K562 (cell line): Measurements from ENCODE around the gene DENND1A.

Source experiments
- GTF2F1 ChIP-seq: IDR thresholded peaks from 2 replicates; pipeline ENCODE4 v1.6.1; 2011; ENCODE audit warnings: low read depth, low read length, improper control_type of control experiment
- HDAC6 ChIP-seq: IDR thresholded peaks from 2 replicates; pipeline ENCODE4 v1.6.1; 2012; ENCODE audit warnings: low read depth, mild to moderate bottlenecking, control low read depth, inconsistent platforms, low read length, moderate library complexity
- HNRNPK ChIP-seq: fragments of 200-400 bp; formaldehyde crosslinking; IDR thresholded peaks from one replicate; pipeline ENCODE4 v1.6.1; 2018; ENCODE audit warnings: mild to moderate bottlenecking, low read depth, low read length; ENCODE audit not compliant: poor library complexity, severe bottlenecking
- ILF3 ChIP-seq: fragments of 450-650 bp; IDR thresholded peaks from 2 replicates; pipeline ENCODE4 v1.6.1; 2018; ENCODE audit warnings: antibody characterized with exemption, mild to moderate bottlenecking, moderate library complexity, borderline replicate concordance
- JUN ChIP-seq, 2 experiments: sonication (generic) in 1 of 2; formaldehyde crosslinking in 1 of 2; IDR thresholded peaks; 2 replicates each; pipeline versions ENCODE4 v1.6.1 to v1.8.0; 2012 to 2022; ENCODE audit warnings: borderline replicate concordance in 2 of 2, mild to moderate bottlenecking in 2 of 2, improper control_type of control experiment in 1 of 2, low read depth in 1 of 2, low read length in 1 of 2, missing genetic modification reagents in 1 of 2
- NR1H2 ChIP-seq: sonication (generic); formaldehyde crosslinking; IDR thresholded peaks from 2 replicates; pipeline ENCODE4 v1.4.0; 2020; ENCODE audit warnings: mild to moderate bottlenecking, missing genetic modification reagents
- U2AF1 ChIP-seq: fragments of 200-400 bp; formaldehyde crosslinking; optimal IDR thresholded peaks from 2 replicates; pipeline ENCODE3; 2017; ENCODE audit warnings: mild to moderate bottlenecking, low read depth, low read length, moderate library complexity
- TF ChIP-seq, protein P1 (sequence below), 3 experiments: fragments of 200-800 bp in 1 of 3; sonication (Bioruptor generic) in 1 of 3; sonication (generic) in 1 of 3; formaldehyde crosslinking in 1 of 3; IDR thresholded peaks; 2 replicates each; pipeline versions ENCODE4 v1.6.1 to v1.8.0; 2016 to 2022; ENCODE audit warnings: mild to moderate bottlenecking in 2 of 3, missing compliant biosample characterization in 2 of 3, missing genetic modification characterization in 2 of 3, missing genetic modification reagents in 1 of 3
- TF ChIP-seq, protein P2 (sequence below), 3 experiments: IDR thresholded peaks in 2 of 3; conservative IDR thresholded peaks in 1 of 3; 2 replicates each; pipeline ENCODE4 v1.5.1; 2011 to 2012; ENCODE audit warnings: low read length in 3 of 3, mild to moderate bottlenecking in 3 of 3, control low read depth in 2 of 3, improper control_type of control experiment in 1 of 3, inconsistent platforms in 1 of 3, low read depth in 1 of 3, mixed read lengths in 1 of 3, moderate library complexity in 1 of 3; ENCODE audit not compliant: insufficient read depth in 2 of 3
- TF ChIP-seq, protein P3 (sequence below), 2 experiments: fragments of 450-650 bp; IDR thresholded peaks; 2 replicates each; pipeline ENCODE4 v1.6.1; 2016; ENCODE audit warnings: mild to moderate bottlenecking in 2 of 2, borderline replicate concordance in 1 of 2, low read depth in 1 of 2, moderate library complexity in 1 of 2
- TF ChIP-seq, protein P4 (sequence below): sonication (generic); formaldehyde crosslinking; IDR thresholded peaks from 2 replicates; pipeline ENCODE4 v1.8.1; 2023; ENCODE audit warnings: mild to moderate bottlenecking, missing genetic modification reagents
- TF ChIP-seq, protein P5 (sequence below), 2 experiments: IDR thresholded peaks in 1 of 2; conservative IDR thresholded peaks in 1 of 2; 2 replicates each; pipeline ENCODE4 v1.6.1; 2016; ENCODE audit warnings: low read depth in 2 of 2, mild to moderate bottlenecking in 1 of 2, missing compliant biosample characterization in 1 of 2, missing genetic modification characterization in 1 of 2, moderate library complexity in 1 of 2

DNA sequence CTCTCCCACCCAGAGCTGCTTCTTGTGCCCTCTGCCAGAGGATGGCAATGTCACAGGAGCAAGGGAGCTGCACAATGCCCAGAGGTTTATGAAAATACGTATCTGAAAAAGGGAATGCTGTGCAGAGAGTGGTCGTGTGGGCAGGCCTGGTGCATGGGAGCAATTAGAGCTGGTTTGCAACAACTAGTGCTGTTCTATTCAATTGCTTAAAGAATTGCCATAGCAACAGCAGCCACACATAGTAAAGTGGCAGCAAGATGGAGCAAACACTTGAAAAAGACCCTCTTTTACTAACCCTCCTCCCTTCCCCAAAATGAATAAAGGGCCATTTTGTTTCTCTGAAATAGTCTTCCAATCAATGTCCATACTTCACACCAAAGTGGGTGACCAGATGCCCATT is 407.7 kb downstream of the DENND1A start:
- TF ChIP-seq NR1H2 (CRISPR knock-in tag) (no peak), HNRNPK (no peak), HDAC6 (no peak), GTF2F1 (no peak), JUN (IDR thresholded peaks at IDR 0.05; ENCODE audit: borderline replicate concordance, low read depth, low read length) (no peak), JUN (CRISPR knock-in tag; IDR thresholded peaks at IDR 0.05; ENCODE audit: borderline replicate concordance) (no peak), U2AF1 (no peak), ILF3 (no peak)
- TF ChIP-seq, protein P1, sequence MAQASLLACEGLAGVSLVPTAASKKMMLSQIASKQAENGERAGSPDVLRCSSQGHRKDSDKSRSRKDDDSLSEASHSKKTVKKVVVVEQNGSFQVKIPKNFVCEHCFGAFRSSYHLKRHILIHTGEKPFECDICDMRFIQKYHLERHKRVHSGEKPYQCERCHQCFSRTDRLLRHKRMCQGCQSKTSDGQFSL (CRISPR knock-in tag; IDR thresholded peaks at IDR 0.05) = no peak
- TF ChIP-seq, protein P1 (tag; IDR thresholded peaks at IDR 0.05) = no peak
- TF ChIP-seq, protein P2, sequence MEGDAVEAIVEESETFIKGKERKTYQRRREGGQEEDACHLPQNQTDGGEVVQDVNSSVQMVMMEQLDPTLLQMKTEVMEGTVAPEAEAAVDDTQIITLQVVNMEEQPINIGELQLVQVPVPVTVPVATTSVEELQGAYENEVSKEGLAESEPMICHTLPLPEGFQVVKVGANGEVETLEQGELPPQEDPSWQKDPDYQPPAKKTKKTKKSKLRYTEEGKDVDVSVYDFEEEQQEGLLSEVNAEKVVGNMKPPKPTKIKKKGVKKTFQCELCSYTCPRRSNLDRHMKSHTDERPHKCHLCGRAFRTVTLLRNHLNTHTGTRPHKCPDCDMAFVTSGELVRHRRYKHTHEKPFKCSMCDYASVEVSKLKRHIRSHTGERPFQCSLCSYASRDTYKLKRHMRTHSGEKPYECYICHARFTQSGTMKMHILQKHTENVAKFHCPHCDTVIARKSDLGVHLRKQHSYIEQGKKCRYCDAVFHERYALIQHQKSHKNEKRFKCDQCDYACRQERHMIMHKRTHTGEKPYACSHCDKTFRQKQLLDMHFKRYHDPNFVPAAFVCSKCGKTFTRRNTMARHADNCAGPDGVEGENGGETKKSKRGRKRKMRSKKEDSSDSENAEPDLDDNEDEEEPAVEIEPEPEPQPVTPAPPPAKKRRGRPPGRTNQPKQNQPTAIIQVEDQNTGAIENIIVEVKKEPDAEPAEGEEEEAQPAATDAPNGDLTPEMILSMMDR (IDR thresholded peaks at IDR 0.05 in 2 of 3, conservative IDR thresholded peaks at IDR 0.05 in 1 of 3; ENCODE audit: insufficient read depth in 2 of 3, low read depth in 1 of 3, low read length in 3 of 3) = no peak
- TF ChIP-seq, protein P3, sequence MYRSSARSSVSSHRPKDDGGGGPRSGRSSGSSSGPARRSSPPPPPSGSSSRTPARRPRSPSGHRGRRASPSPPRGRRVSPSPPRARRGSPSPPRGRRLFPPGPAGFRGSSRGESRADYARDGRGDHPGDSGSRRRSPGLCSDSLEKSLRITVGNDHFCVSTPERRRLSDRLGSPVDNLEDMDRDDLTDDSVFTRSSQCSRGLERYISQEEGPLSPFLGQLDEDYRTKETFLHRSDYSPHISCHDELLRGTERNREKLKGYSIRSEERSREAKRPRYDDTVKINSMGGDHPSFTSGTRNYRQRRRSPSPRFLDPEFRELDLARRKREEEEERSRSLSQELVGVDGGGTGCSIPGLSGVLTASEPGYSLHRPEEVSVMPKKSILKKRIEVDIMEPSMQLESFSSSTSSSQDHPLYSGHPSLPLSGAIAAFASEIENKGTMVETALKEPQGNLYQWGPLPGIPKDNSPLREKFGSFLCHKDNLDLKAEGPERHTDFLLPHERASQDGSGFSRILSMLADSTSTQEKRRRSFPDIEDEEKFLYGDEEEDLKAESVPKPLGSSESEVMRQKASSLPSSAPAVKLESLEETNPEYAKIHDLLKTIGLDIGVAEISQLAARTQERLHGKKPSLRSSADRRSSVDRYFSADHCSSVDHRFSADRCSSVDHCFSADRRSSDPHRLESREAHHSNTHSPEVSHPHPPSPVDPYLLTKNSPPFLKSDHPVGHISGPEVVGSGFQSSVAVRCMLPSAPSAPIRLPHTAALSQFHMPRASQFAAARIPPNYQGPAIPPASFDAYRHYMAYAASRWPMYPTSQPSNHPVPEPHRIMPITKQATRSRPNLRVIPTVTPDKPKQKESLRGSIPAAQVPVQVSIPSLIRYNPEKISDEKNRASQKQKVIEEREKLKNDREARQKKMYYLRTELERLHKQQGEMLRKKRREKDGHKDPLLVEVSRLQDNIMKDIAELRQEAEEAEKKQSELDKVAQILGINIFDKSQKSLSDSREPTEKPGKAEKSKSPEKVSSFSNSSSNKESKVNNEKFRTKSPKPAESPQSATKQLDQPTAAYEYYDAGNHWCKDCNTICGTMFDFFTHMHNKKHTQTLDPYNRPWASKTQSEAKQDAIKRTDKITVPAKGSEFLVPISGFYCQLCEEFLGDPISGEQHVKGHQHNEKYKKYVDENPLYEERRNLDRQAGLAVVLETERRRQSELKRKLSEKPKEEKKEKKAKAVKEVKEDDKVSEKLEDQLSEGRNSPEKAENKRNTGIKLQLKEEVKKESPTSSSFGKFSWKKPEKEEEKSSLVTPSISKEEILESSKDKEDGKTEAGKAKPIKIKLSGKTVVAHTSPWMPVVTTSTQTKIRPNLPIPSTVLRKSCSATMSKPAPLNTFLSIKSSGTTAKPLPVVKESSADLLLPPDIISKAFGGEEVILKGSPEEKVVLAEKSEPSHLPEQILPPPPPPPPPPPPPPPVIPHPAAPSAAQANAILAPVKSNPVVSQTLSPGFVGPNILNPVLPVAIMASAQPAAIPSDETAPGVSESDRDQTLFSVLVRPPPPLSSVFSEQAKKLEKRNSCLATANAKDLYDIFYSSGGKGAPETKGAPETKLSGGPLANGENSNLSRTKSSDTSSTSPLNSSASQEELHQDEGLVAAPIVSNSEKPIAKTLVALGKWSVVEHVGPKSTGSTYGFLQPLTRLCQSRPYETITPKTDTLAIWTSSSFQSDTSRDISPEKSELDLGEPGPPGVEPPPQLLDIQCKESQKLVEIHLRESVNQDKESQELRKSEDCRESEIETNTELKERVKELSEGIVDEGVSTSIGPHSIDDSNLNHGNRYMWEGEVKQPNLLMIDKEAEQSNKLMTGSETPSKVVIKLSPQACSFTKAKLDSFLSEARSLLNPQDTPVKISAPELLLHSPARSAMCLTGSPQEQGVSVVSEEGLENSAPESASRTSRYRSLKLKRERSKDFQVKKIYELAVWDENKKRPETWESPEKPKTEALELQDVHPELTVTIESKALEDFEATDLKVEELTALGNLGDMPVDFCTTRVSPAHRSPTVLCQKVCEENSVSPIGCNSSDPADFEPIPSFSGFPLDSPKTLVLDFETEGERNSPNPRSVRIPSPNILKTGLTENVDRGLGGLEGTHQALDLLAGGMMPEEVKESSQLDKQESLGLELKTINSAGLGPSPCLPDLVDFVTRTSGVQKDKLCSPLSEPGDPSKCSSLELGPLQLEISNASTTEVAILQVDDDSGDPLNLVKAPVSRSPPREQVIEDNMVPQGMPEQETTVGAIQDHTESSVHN (IDR thresholded peaks at IDR 0.05; ENCODE audit: borderline replicate concordance in 1 of 2, low read depth in 1 of 2) = no peak
- TF ChIP-seq, protein P4, sequence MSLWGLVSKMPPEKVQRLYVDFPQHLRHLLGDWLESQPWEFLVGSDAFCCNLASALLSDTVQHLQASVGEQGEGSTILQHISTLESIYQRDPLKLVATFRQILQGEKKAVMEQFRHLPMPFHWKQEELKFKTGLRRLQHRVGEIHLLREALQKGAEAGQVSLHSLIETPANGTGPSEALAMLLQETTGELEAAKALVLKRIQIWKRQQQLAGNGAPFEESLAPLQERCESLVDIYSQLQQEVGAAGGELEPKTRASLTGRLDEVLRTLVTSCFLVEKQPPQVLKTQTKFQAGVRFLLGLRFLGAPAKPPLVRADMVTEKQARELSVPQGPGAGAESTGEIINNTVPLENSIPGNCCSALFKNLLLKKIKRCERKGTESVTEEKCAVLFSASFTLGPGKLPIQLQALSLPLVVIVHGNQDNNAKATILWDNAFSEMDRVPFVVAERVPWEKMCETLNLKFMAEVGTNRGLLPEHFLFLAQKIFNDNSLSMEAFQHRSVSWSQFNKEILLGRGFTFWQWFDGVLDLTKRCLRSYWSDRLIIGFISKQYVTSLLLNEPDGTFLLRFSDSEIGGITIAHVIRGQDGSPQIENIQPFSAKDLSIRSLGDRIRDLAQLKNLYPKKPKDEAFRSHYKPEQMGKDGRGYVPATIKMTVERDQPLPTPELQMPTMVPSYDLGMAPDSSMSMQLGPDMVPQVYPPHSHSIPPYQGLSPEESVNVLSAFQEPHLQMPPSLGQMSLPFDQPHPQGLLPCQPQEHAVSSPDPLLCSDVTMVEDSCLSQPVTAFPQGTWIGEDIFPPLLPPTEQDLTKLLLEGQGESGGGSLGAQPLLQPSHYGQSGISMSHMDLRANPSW = no peak
- TF ChIP-seq, protein P5, sequence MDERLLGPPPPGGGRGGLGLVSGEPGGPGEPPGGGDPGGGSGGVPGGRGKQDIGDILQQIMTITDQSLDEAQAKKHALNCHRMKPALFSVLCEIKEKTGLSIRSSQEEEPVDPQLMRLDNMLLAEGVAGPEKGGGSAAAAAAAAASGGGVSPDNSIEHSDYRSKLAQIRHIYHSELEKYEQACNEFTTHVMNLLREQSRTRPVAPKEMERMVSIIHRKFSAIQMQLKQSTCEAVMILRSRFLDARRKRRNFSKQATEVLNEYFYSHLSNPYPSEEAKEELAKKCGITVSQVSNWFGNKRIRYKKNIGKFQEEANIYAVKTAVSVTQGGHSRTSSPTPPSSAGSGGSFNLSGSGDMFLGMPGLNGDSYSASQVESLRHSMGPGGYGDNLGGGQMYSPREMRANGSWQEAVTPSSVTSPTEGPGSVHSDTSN (CRISPR knock-in tag; IDR thresholded peaks at IDR 0.05; ENCODE audit: low read depth) = no peak
- TF ChIP-seq, protein P5 (tag; conservative IDR thresholded peaks at IDR 0.05; ENCODE audit: low read depth) = no peak
